Prostate gland (tissue), 2 donors: ENCODE data around the gene KCNJ2.

ENCODE experiments used
- POLR2A ChIP-seq: fragments of 450-650 bp; IDR thresholded peaks from one replicate; pipeline ENCODE4 v1.6.1; 2016; ENCODE audit warnings: antibody characterized with exemption, mild to moderate bottlenecking
- TF ChIP-seq, protein P1 (sequence below), 4 experiments: fragments of 200-600 bp in 2 of 4; fragments of 450-650 bp in 2 of 4; sonication (generic) in 2 of 4; IDR thresholded peaks; 1 replicate in 3 of 4; 2 replicates in 1 of 4; pipeline ENCODE4 v1.5.1; 2016 to 2019; ENCODE audit warnings: antibody characterized with exemption in 4 of 4, mild to moderate bottlenecking in 2 of 4, moderate library complexity in 2 of 4

DNA sequence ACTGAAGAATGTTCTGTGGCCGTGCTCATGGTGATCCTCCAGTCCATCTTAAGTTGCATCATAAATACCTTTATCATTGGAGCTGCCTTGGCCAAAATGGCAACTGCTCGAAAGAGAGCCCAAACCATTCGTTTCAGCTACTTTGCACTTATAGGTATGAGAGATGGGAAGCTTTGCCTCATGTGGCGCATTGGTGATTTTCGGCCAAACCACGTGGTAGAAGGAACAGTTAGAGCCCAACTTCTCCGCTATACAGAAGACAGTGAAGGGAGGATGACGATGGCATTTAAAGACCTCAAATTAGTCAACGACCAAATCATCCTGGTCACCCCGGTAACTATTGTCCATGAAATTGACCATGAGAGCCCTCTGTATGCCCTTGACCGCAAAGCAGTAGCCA, 36.8 kb upstream of the KCNJ2 start:
- TF ChIP-seq POLR2A = no peak
- TF ChIP-seq, protein P1, sequence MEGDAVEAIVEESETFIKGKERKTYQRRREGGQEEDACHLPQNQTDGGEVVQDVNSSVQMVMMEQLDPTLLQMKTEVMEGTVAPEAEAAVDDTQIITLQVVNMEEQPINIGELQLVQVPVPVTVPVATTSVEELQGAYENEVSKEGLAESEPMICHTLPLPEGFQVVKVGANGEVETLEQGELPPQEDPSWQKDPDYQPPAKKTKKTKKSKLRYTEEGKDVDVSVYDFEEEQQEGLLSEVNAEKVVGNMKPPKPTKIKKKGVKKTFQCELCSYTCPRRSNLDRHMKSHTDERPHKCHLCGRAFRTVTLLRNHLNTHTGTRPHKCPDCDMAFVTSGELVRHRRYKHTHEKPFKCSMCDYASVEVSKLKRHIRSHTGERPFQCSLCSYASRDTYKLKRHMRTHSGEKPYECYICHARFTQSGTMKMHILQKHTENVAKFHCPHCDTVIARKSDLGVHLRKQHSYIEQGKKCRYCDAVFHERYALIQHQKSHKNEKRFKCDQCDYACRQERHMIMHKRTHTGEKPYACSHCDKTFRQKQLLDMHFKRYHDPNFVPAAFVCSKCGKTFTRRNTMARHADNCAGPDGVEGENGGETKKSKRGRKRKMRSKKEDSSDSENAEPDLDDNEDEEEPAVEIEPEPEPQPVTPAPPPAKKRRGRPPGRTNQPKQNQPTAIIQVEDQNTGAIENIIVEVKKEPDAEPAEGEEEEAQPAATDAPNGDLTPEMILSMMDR (IDR thresholded peaks at IDR 0.05) = no peak
